ENCODE data around the gene ATP6V1G1. TPM values are rescaled to one million over a fixed set of nuclear protein-coding genes. Genes with fewer than 3 reads are reported as not detected.
A peak's percentile ranks its signal among the peaks of the same experiment; 100 is the strongest.

Gene ATP6V1G1
- total and polyA plus RNA-seq, 2 of the 13 experiments (the other 11 are each of a cell fraction or from before 2014, with no cell fraction given), result 108 to 158 TPM

GRCh38 chr9:114591849-114592248 is 4.3 kb downstream of the ATP6V1G1 start:
- CTCF ChIA-PET (ENCODE audit: low intra/inter-chr PET ratio, low total read pairs), result no interaction called here
- TF ChIP-seq SYNCRIP (IDR thresholded peaks at IDR 0.05; ENCODE audit: insufficient read depth, low read depth, low read length) (no peak), RAD21 (CRISPR knock-in tag; IDR thresholded peaks at IDR 0.05) (no peak), RBFOX2 (IDR thresholded peaks at IDR 0.05; ENCODE audit: low read depth, low read length) (0 out of 2 replicates have a peak, but pooled peaks have one; percentile 29), PRDM10 (CRISPR knock-in tag; IDR thresholded peaks at IDR 0.05; ENCODE audit: low read depth) (no peak)
- TF ChIP-seq, protein P1, sequence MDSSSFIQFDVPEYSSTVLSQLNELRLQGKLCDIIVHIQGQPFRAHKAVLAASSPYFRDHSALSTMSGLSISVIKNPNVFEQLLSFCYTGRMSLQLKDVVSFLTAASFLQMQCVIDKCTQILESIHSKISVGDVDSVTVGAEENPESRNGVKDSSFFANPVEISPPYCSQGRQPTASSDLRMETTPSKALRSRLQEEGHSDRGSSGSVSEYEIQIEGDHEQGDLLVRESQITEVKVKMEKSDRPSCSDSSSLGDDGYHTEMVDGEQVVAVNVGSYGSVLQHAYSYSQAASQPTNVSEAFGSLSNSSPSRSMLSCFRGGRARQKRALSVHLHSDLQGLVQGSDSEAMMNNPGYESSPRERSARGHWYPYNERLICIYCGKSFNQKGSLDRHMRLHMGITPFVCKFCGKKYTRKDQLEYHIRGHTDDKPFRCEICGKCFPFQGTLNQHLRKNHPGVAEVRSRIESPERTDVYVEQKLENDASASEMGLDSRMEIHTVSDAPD (CRISPR knock-in tag; IDR thresholded peaks at IDR 0.05), result no peak
- no peaks in the 10 kb centered on the region for H3K9me3 ChIP-seq (ENCODE audit: low read length)
- peak overlapping the region; percentile 74 for H3K27ac ChIP-seq (ENCODE audit: extremely low read length, insufficient read depth, low read length)
- DNase-seq (ENCODE audit: low spot score), result no peak
- FAIRE-seq, result no peak
- POLR2A ChIA-PET, result interaction anchor here (0.6 to 3.3 kb wide), 8 partner anchors 8 to 186 kb away, joined by 3 to 15 read pairs (median 4); partner anchors contain the start of gene TMEM268
- H3K27me3 ChIP-seq (ENCODE audit: control insufficient read depth in 1 of 2, insufficient read depth in 2 of 2, low read length in 2 of 2), result peaks cover 0 to 4% of the 10 kb centered on the region in 2 experiments; a peak in 2 of 5 replicates
- H2AFZ ChIP-seq (ENCODE audit: low read length), result no peak overlapping the region
- peaks cover 51% of the 10 kb centered on the region for H4K20me1 ChIP-seq (ENCODE audit: insufficient read depth, low read length)
- H3K9ac ChIP-seq (ENCODE audit: insufficient read depth, low read depth, low read length), result no peak overlapping the region
- ATAC-seq, result no peak
- peak overlapping the region; percentile 72 for H3K4me2 ChIP-seq (ENCODE audit: low read depth, low read length)
- intact Hi-C loops (cut with micrococcal nuclease; ENCODE audit: unreplicated experiment) (no loop called here), in situ Hi-C loops (cut with HindIII; ENCODE audit: extremely low pct_ligation_motif_present, low pct_unique_long_range_greater_than_20kb) (no loop called here)
- WGBS (ENCODE audit: low lambda C conversion rate), result 83% methylated on average over 1 of the region's 1 CpG
- peaks cover 68% of the 10 kb centered on the region for H3K79me2 ChIP-seq (ENCODE audit: insufficient read depth, low read length)
- H3K4me3 ChIP-seq (replicated peaks in 1 of 3; ENCODE audit: insufficient read depth in 1 of 3, low read depth in 2 of 3, low read length in 3 of 3), result peak overlapping the region in 1 of 3 experiments; percentile 7; a peak in 1 of 6 replicates
- no TSS peak for BruUV-seq (replicated peaks)
- peaks cover 19 to 49% of the 10 kb centered on the region in 2 experiments for H3K36me3 ChIP-seq (replicated peaks in 1 of 2; ENCODE audit: control insufficient read depth in 1 of 2, insufficient read depth in 2 of 2, low read length in 2 of 2)
- H3K4me1 ChIP-seq (ENCODE audit: insufficient read depth, low read length), result peaks cover 37% of the 10 kb centered on the region
